Pulmonary artery endothelial cell (primary cell): ENCODE data around the gene H2BK1. TPM values are rescaled to one million over a fixed set of nuclear protein-coding genes. Genes with fewer than 3 reads are reported as not detected.

Experiments
- DNase-seq: peaks from one replicate; pipeline ENCODE4 v3.0.0-alpha.2; 2011; ENCODE audit warnings: low read depth, low spot score
- total RNA-seq: library from RNA; depleted of rRNA; stranded (reverse); fragments of >200 nt; gene quantifications from 2 replicates; pipeline ENCODE4 v1.2.3, GENCODE V29; 2014

Gene H2BK1
- total RNA-seq, 1 donor from 2014 or later: not detected

- no peak for DNase-seq
Measured at GRCh38 chr7:151205730-151206129, 4.6 kb downstream of the H2BK1 start.

- no peak for DNase-seq
Measured at GRCh38 chr7:151204383-151205032, 5.8 kb downstream of the H2BK1 start.

GRCh38 chr7:151202836-151203235, 7.5 kb downstream of the H2BK1 start:
- no peak for DNase-seq

- no peak for DNase-seq
Measured at GRCh38 chr7:151201751-151202150, 8.5 kb downstream of the H2BK1 start.

- no peak for DNase-seq
Measured at GRCh38 chr7:151201344-151201743, 8.9 kb downstream of the H2BK1 start.

GRCh38 chr7:151198945-151199848, 11.1 kb downstream of the H2BK1 start:
- DNase-seq: no peak

GRCh38 chr7:151197932-151198331, 12.4 kb downstream of the H2BK1 start:
- DNase-seq: no peak

- no peak for DNase-seq
Measured at GRCh38 chr7:151195616-151196450, 14.5 kb downstream of the H2BK1 start.

- DNase-seq: no peak
Measured at GRCh38 chr7:151194188-151194587, 16.1 kb downstream of the H2BK1 start.

GRCh38 chr7:151193203-151193978, 16.9 kb downstream of the H2BK1 start:
- no peak for DNase-seq

- no peak for DNase-seq
Measured at GRCh38 chr7:151192002-151192539, 18.2 kb downstream of the H2BK1 start.

- DNase-seq: no peak
Measured at GRCh38 chr7:151191544-151191943, 18.7 kb downstream of the H2BK1 start.

GRCh38 chr7:151189038-151189437, 21.2 kb downstream of the H2BK1 start:
- no peak for DNase-seq

- DNase-seq: no peak
Measured at GRCh38 chr7:151188252-151188542, 22.1 kb downstream of the H2BK1 start.

GRCh38 chr7:151187409-151188251, 22.7 kb downstream of the H2BK1 start:
- DNase-seq: no peak

- no peak for DNase-seq
Measured at GRCh38 chr7:151186640-151187408, 23.5 kb downstream of the H2BK1 start, which contains the start of gene ASB10. Gene ASB10 (minus strand): TSS chr7:151187250. CDS start chr7:151187130, 120 bp downstream.

- DNase-seq: no peak
Measured at GRCh38 chr7:151185762-151186639, 24.3 kb downstream of the H2BK1 start.

- no peak for DNase-seq
Measured at GRCh38 chr7:151181011-151181431, 29.3 kb downstream of the H2BK1 start.
